Ovary (tissue), 9 donors: ENCODE results near the gene TXNDC2. TPM values are rescaled to one million over a fixed set of nuclear protein-coding genes. Genes with fewer than 3 reads are reported as not detected.

Source experiments
- DNase-seq, 5 donors: peaks; one replicate each; pipeline ENCODE4 v3.0.0-alpha.2; 2019 to 2020
- H3K27ac ChIP-seq, 2 donors: fragments of 200-600 bp; one replicate each; pipeline versions ENCODE4 v1.5.1 to v1.8.0; 2019 to 2022
- H3K27me3 ChIP-seq: fragments of 200-600 bp; one replicate; pipeline ENCODE4 v1.8.0; 2022
- H3K36me3 ChIP-seq: fragments of 200-600 bp; sonication (generic); one replicate; pipeline ENCODE4 v1.5.1; 2019
- H3K4me1 ChIP-seq: one replicate; pipeline ENCODE4 v1.8.1; 2013; ENCODE audit warnings: mild to moderate bottlenecking, moderate library complexity; ENCODE audit not compliant: insufficient read depth
- H3K4me3 ChIP-seq: fragments of 200-600 bp; sonication (generic); one replicate; pipeline ENCODE4 v1.5.1; 2017
- H3K9me3 ChIP-seq, 2 donors: fragments of 200-600 bp in 1 of 2; sonication (generic) in 1 of 2; one replicate each; pipeline versions ENCODE4 v1.5.1 to v1.8.1; 2013 to 2019; ENCODE audit warnings: mild to moderate bottlenecking in 1 of 2, moderate library complexity in 1 of 2
- EP300 ChIP-seq: sonication (generic); formaldehyde crosslinking; IDR thresholded peaks from one replicate; pipeline ENCODE4 v1.6.1; 2017; ENCODE audit warnings: antibody characterized with exemption
- POLR2A ChIP-seq: fragments of 450-650 bp; IDR thresholded peaks from one replicate; pipeline ENCODE4 v1.6.1; 2017; ENCODE audit warnings: antibody characterized with exemption, mild to moderate bottlenecking, moderate library complexity
- WGBS, 3 donors: extraction: QIAGEN DNeasy Blood & Tissue Kit in 1 of 3; methylation state at CpG; one replicate each; pipeline versions ENCODE4 v1.1.5 to v1.1.7; 2013 to 2017; 5-methylcytosine and 5-hydroxymethylcytosine counted together
- intact Hi-C, 4 donors: fragments of 100-400 bp; cut with DNase I; formaldehyde crosslinking; loops; one replicate each; pipeline versions ENCODE4 v1.11.0 to v1.15.1; 2022 to 2023
- polyA plus RNA-seq, 2 donors: library from polyadenylated mRNA; stranded (reverse); fragments of 200-250 nt in 1 of 2; fragments of 350-450 nt in 1 of 2; fragmentation: Illumina TruSeq in 1 of 2; extraction: RNeasy Lipid Tissue Mini Kit (QIAGEN cat#74804) in 1 of 2; gene quantifications; one replicate each; pipeline ENCODE4 v1.2.3, GENCODE V29; 2013 to 2014
- total RNA-seq, 7 donors: library from RNA; depleted of rRNA in 2 of 7; stranded (reverse); fragments of >200 nt in 2 of 7; fragmentation: NEBNext Ultra II Directional in 3 of 7; extraction: Animal tissue kit (Norgen Biotek cat#: 25700) in 3 of 7; gene quantifications; one replicate each; pipeline versions ENCODE4 v1.1.0 to v1.2.4, GENCODE V29; 2016 to 2023
- TF ChIP-seq, protein P1 (sequence below), 3 donors: fragments of 450-650 bp in 2 of 3; fragments of 200-600 bp in 1 of 3; IDR thresholded peaks; one replicate each; pipeline versions ENCODE4 v1.5.1 to v1.8.0; 2016 to 2022; ENCODE audit warnings: antibody characterized with exemption in 3 of 3, mild to moderate bottlenecking in 1 of 3
- donor health status: DM: no; HTN: no; CAD: no; lungs with moderate emphysema.
- donor health status: DM: no; HTN: no; CAD: no.
- donor health status: Bipolar disorder and iron deficiency.
- donor health status: DM: yes; HTN: yes; CAD: no.
- donor health status: DM: no; HTN: no; CAD: no.
- donor health status: DM: yes; HTN: yes; CAD: no.

TXNDC2 gene
- total and polyA plus RNA-seq, 9 donors, result 0.10 to 0.91 (median 0.36) TPM; not detected in 1

- H3K4me1 ChIP-seq, result peaks cover 13% of the 10 kb centered on the region
Observed at GRCh38 chr18:9918016-9918680, 32.4 kb downstream of the TXNDC2 start.

DNA sequence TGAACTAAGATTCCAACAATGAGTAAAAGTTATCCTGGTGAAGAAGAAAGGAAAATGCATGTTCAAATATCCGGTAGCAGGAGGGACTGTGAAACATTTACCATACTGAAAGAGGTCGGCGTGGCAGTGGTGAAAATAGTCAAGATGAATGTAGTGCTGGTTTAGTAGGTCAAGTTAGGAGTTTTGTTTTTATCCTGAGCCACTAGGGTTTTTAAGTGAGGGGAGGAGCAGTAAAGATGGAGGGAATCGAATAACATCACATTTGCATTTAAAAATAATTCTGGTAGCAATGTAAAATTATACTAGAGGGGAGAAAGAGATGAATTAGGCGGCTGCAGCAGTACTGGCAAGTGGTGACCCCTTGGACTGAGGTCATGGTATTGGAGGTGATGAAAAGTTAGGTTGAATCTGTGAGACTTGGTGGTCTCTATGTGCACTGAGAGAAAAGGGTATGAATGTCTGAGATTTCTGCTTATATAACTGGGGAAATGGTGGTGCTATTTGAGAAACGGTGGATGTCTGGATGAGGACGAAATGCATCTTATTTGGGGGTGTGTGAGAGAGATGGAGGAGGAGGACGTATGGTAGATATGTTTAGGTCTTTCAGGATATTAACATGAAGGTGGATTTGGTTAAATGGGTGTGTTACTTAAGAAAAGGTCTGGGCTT is 33.9 kb downstream of the TXNDC2 start:
- intact Hi-C loops, result loop anchor here in 2 of 4 donors (10.0 kb wide), 1 partner anchor 215 kb away; the partner anchor contains the start of gene RAB31 (in 2 of the 2)
- Histone ChIP-seq H3K36me3 (no peaks in the 10 kb centered on the region), H3K9me3 (no peaks in the 10 kb centered on the region), H3K27ac (no peak overlapping the region), H3K27me3 (no peaks in the 10 kb centered on the region), H3K4me3 (no peak overlapping the region), H3K4me1 (peaks cover 13% of the 10 kb centered on the region)
- TF ChIP-seq, protein P1, sequence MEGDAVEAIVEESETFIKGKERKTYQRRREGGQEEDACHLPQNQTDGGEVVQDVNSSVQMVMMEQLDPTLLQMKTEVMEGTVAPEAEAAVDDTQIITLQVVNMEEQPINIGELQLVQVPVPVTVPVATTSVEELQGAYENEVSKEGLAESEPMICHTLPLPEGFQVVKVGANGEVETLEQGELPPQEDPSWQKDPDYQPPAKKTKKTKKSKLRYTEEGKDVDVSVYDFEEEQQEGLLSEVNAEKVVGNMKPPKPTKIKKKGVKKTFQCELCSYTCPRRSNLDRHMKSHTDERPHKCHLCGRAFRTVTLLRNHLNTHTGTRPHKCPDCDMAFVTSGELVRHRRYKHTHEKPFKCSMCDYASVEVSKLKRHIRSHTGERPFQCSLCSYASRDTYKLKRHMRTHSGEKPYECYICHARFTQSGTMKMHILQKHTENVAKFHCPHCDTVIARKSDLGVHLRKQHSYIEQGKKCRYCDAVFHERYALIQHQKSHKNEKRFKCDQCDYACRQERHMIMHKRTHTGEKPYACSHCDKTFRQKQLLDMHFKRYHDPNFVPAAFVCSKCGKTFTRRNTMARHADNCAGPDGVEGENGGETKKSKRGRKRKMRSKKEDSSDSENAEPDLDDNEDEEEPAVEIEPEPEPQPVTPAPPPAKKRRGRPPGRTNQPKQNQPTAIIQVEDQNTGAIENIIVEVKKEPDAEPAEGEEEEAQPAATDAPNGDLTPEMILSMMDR (IDR thresholded peaks at IDR 0.05), result no peak
- TF ChIP-seq POLR2A (no peak), EP300 (no peak)
- WGBS, 3 donors, result 64 to 74% (median 74%) methylated on average over 8 of the region's 8 CpGs
- no peak for DNase-seq

More at GRCh38 chr18:9918016-9918680, 32.4 kb downstream of the TXNDC2 start:
- no peak for DNase-seq
- intact Hi-C loops, result loop anchor here in 1 of 4 donors (10.0 kb wide), 1 partner anchor 213 kb away; the partner anchor contains the start of gene RAB31
- no peaks in the 10 kb centered on the region for H3K36me3 ChIP-seq
- no peaks in the 10 kb centered on the region for H3K9me3 ChIP-seq
- no peak overlapping the region for H3K4me3 ChIP-seq
- no peak overlapping the region for H3K27ac ChIP-seq
- H3K27me3 ChIP-seq, result no peaks in the 10 kb centered on the region
- WGBS, 3 donors, result 9 to 25% (median 19%) methylated on average over 2 of the region's 2 CpGs
- TF ChIP-seq POLR2A (no peak), EP300 (no peak)
- TF ChIP-seq, protein P1 (IDR thresholded peaks at IDR 0.05), result no peak

- WGBS, 3 donors, result 24 to 49% (median 28%) methylated on average over 4 of the region's 4 CpGs
- no peaks in the 10 kb centered on the region for H3K36me3 ChIP-seq
- TF ChIP-seq POLR2A, result no peak
- TF ChIP-seq, protein P1 (IDR thresholded peaks at IDR 0.05), result no peak
- TF ChIP-seq EP300, result no peak
- intact Hi-C loops, result loop anchor here in 1 of 4 donors (10.0 kb wide), 1 partner anchor 218 kb away; the partner anchor contains the start of gene RAB31
- H3K27ac ChIP-seq, result no peak overlapping the region
- H3K4me1 ChIP-seq, result peaks cover 11% of the 10 kb centered on the region
- H3K4me3 ChIP-seq, result no peak overlapping the region
- no peak for DNase-seq
- no peaks in the 10 kb centered on the region for H3K9me3 ChIP-seq
- no peaks in the 10 kb centered on the region for H3K27me3 ChIP-seq
Observed at GRCh38 chr18:9922592-9923311, 37.0 kb downstream of the TXNDC2 start.

DNA sequence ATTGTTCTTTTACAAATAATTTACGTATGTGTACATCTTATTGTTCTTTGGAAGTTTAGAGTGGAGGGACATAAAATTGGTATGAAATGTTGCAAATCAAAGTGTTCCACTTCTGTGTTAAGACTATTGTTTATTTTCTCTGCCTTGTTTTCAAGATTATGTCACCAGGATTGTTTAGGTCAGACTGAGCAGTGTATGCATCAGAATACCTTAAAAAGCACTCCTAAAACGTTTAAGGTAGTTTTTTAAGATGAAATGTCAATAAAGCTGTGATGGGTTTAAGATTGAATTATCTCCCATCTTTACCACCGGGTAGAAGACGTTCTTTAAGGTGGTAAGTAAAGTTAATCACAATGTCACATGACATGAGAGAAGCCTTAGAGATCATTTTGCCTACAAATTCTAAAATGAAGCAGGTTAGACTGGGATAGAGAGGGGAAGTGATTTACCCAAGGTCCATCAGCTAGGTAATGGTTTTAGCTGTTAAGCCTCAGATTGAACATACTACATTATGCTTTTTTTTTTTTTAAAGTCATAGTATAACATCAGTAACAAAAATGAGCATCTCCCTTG is 38.7 kb downstream of the TXNDC2 start:
- Histone ChIP-seq H3K27ac (no peak overlapping the region), H3K4me1 (peaks cover 9% of the 10 kb centered on the region), H3K9me3 (no peaks in the 10 kb centered on the region), H3K4me3 (no peak overlapping the region), H3K36me3 (no peaks in the 10 kb centered on the region), H3K27me3 (no peaks in the 10 kb centered on the region)
- TF ChIP-seq, protein P1 (IDR thresholded peaks at IDR 0.05), result no peak
- TF ChIP-seq POLR2A (no peak), EP300 (no peak)
- intact Hi-C loops, result loop anchor here in 1 of 4 donors (10.0 kb wide), 1 partner anchor 220 kb away; the partner anchor contains the start of gene RAB31
- DNase-seq, result no peak
- 43 to 51% (median 50%) methylated on average over 4 of the region's 4 CpGs for WGBS, 3 donors
